DMS153 treated with DMSO at 0.1 percent for 48 hours (cell line): ENCODE results near the gene FAM177B.

Experiments
- DNase-seq: peaks from one replicate; lab custom pipeline; 2025; ENCODE audit not compliant: unreplicated experiment; lab: John Stamatoyannopoulos, UW

Gene FAM177B

DNA sequence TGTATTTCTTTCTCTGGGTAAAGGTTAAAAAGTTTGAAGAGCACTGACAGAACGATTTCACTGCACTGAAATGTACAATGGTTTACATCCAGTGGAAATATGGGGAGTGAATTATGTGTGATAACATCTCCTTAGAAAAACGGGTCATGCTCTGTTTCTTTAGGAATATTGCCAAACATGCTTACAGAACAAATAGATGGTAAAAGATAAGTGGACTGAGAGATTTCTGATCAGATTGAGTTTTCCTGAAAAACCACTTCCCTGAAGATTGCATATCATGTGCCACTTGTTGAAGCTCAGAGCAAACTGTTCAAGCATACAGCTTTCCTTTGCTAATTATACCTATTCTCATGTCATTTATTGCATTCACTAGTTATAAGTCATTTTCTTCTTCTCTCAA, 47.9 kb downstream of the FAM177B start:
- DNase-seq: no peak

GRCh38 chr1:222785529-222785928, 48.5 kb downstream of the FAM177B start:
- DNase-seq: no peak

DNA sequence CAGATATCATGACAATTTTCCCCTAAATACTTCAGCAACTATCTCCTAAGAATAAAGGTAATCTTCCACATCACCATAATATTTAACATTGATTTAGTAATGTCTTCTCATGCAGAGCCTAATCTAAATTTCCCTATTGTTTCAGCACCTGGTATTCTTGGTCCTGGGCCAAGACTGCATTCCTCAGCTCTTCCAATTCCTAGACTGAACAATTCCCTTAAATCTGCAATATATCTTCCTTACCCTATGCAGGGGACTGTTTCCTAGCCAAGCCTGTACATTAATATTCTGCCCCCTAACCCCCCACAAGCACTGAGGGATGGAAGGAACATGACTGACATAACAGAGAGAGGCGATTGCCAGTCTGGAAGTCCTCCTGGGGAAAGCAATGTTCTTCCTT, 49.1 kb downstream of the FAM177B start:
- DNase-seq: no peak

DNA sequence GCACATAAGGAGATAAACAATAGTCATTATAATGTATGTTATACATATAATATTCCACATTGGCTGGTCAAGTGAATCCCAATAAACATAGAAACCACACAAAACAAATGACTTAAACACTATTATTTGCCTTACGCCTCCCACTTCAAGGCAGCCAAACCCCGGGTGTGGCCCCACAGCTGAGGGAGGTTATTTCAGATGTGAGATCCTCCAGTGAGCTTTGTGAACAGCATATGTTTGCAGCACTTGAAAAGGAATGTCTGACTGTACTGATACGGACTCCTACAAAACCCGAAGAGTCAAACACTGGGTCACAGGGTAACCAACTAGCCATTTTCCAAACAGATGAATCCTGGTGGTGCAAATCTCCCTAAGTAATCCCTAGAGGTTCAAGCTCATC, 50.7 kb downstream of the FAM177B start:
- no peak for DNase-seq

- no peak for DNase-seq
Measured at GRCh38 chr1:222788402-222789156, 51.6 kb downstream of the FAM177B start.

- no peak for DNase-seq
Measured at GRCh38 chr1:222790115-222790514, 53.1 kb downstream of the FAM177B start.

- no peak for DNase-seq
Measured at GRCh38 chr1:222790520-222790919, 53.5 kb downstream of the FAM177B start.

DNA sequence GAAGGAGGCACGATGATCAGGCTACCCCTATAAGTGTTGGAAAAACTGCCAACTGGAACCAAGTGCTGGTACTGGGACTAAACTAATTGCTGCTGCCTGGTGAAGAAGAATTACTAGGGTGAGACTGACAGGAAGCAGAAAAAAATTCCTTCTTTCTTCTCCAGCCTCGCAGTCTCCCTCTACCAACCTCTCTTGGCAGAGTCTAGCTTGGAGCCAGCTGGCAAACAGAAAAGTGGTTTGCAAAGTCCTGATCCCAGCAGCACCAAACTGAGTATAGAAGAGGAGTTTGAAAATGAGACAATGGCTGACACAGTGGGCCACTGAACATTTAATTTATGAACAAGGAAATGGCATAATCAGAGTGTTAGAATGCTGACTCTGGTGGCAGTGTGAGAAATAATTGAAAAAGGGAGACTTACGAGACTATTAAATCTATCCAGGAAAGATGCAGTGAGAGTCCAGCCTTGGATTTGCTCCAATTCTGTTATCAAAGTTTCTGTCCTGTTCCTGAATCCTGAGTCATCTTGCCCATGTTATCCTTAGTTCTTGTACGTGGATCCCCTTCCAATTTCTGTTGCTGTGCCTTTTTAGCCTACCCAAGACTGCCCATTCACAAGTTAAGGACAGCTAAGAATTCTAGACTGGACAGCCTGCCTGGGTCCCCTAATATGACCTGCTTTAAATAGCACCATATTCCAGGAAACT, 54.2 kb downstream of the FAM177B start:
- no peak for DNase-seq

DNA sequence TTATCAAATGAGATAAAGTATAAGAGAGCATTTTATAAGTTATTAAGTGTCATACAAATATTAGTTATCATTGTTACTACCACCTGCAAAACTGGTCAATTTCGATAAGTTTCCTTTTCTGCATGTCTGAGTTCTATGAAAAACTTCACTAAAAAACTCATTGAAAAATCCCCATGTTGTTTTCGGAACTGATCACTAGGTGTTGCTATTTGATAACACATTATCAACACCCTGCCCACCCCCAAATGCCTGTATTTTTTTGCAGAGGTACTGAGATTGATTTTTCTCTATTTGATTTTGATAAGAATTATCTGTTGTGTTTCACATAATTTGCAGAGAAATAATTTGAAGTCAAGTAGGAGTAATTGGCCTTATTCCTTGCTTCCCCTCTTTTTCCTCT, 55.7 kb downstream of the FAM177B start:
- DNase-seq: peak; percentile 26

- DNase-seq: no peak
Measured at GRCh38 chr1:222794656-222795474, 57.9 kb downstream of the FAM177B start.

GRCh38 chr1:222798116-222798515, 61.1 kb downstream of the FAM177B start:
- DNase-seq: no peak

- DNase-seq: no peak
Measured at GRCh38 chr1:222798975-222799374, 62.0 kb downstream of the FAM177B start.
